PC-9 (cell line): Measurements from ENCODE around the gene TMEM240.

Experiments used
- CTCF ChIP-seq: fragments of 200-600 bp; sonication (generic); conservative IDR thresholded peaks from 2 replicates; pipeline ENCODE4 v1.6.1; 2017; ENCODE audit warnings: mixed run types, antibody characterized with exemption, mild to moderate bottlenecking, moderate library complexity
- EZH2 ChIP-seq: fragments of 200-600 bp; sonication (generic); IDR thresholded peaks from 2 replicates; pipeline ENCODE4 v1.8.0; 2017; ENCODE audit warnings: antibody characterized with exemption, low read depth

GRCh38 chr1:1490633-1491230 lies 49.7 kb downstream of the TMEM240 start:
- TF ChIP-seq CTCF (no peak), EZH2 (no peak)
